Muscle layer of duodenum (tissue), 2 donors: ENCODE data around the gene FAM13C.
"Not testable (repeated sequence)": the region's sequence is repeated elsewhere in the genome, so short reads cannot be mapped to it uniquely, and the experiment has no call there.

Source experiments
- H3K27ac ChIP-seq: one replicate; pipeline ENCODE4 v1.7.0; 2013; ENCODE audit warnings: mild to moderate bottlenecking, low read length
- H3K27me3 ChIP-seq: one replicate; pipeline ENCODE4 v1.7.0; 2013; ENCODE audit warnings: low read depth, mild to moderate bottlenecking, control low read depth, low read length
- H3K36me3 ChIP-seq, 2 donors: one replicate each; pipeline ENCODE4 v1.7.0; 2013; ENCODE audit warnings: low read length in 2 of 2, control low read depth in 1 of 2, mild to moderate bottlenecking in 1 of 2; ENCODE audit not compliant: insufficient read depth in 2 of 2, control insufficient read depth in 1 of 2
- H3K4me1 ChIP-seq, 2 donors: one replicate each; pipeline ENCODE4 v1.7.0; 2013; ENCODE audit warnings: low read length in 2 of 2, mild to moderate bottlenecking in 2 of 2, control low read depth in 1 of 2, moderate library complexity in 1 of 2; ENCODE audit not compliant: insufficient read depth in 2 of 2, control insufficient read depth in 1 of 2
- H3K4me3 ChIP-seq, 2 donors: one replicate each; pipeline ENCODE4 v1.7.0; 2013; ENCODE audit warnings: low read length in 2 of 2, low read depth in 1 of 2, mild to moderate bottlenecking in 1 of 2
- H3K9me3 ChIP-seq, 2 donors: one replicate each; pipeline ENCODE4 v1.7.0; 2013; ENCODE audit warnings: low read length in 2 of 2, control low read depth in 1 of 2, mild to moderate bottlenecking in 1 of 2; ENCODE audit not compliant: control insufficient read depth in 1 of 2
- donor health status: healthy.

The FAM13C gene

GRCh38 chr10:59234816-59235429 lies 127.4 kb downstream of the FAM13C start:
- Histone ChIP-seq H3K27ac (no peak overlapping the region), H3K9me3 (no peaks in the 10 kb centered on the region), H3K4me3 (no peak overlapping the region), H3K4me1 (no peaks in the 10 kb centered on the region), H3K36me3 (no peaks in the 10 kb centered on the region), H3K27me3 (no peaks in the 10 kb centered on the region)

GRCh38 chr10:59234194-59234593 lies 128.2 kb downstream of the FAM13C start:
- no peak overlapping the region for H3K4me3 ChIP-seq
- no peak overlapping the region for H3K27ac ChIP-seq
- H3K36me3 ChIP-seq, result no peaks in the 10 kb centered on the region
- no peaks in the 10 kb centered on the region for H3K4me1 ChIP-seq
- no peaks in the 10 kb centered on the region for H3K27me3 ChIP-seq
- H3K9me3 ChIP-seq, result no peaks in the 10 kb centered on the region

DNA sequence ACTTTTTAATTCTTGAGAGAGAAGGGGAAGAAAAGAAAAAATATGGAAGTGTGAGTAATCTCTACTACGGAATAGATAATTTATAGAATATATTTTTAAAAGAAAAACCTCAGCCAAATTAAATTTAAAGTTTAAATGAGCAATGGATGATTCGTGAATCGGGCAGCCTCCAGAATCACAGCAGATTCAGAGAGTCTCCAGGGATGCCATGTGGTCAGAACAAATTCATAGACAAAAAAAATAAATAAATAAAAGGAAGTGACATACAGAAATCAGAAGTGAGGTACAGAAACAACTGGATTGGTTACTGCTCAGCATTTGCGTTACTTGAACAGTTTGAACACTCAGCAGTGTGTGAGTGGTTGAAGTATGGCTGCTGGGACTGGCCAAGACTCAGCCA lies 132.9 kb downstream of the FAM13C start:
- Histone ChIP-seq H3K9me3 (no peaks in the 10 kb centered on the region), H3K36me3 (no peaks in the 10 kb centered on the region), H3K27me3 (no peaks in the 10 kb centered on the region), H3K4me1 (no peaks in the 10 kb centered on the region), H3K27ac (no peak overlapping the region), H3K4me3 (no peak overlapping the region)

- H3K27ac ChIP-seq, result no peak overlapping the region
Observed at GRCh38 chr10:59227136-59227673, 135.1 kb downstream of the FAM13C start.

GRCh38 chr10:59225211-59225610 lies 137.1 kb downstream of the FAM13C start:
- Histone ChIP-seq H3K27me3 (no peaks in the 10 kb centered on the region), H3K4me3 (no peak overlapping the region), H3K27ac (no peak overlapping the region), H3K9me3 (no peaks in the 10 kb centered on the region), H3K36me3 (no peaks in the 10 kb centered on the region), H3K4me1 (no peaks in the 10 kb centered on the region)

More at GRCh38 chr10:59227136-59227673, 135.1 kb downstream of the FAM13C start:
- no peaks in the 10 kb centered on the region for H3K36me3 ChIP-seq
- H3K4me3 ChIP-seq, result no peak overlapping the region
- H3K4me1 ChIP-seq, result no peaks in the 10 kb centered on the region
- no peaks in the 10 kb centered on the region for H3K27me3 ChIP-seq
- H3K9me3 ChIP-seq, result no peaks in the 10 kb centered on the region

- H3K27ac ChIP-seq, H3K4me3 ChIP-seq, H3K36me3 ChIP-seq, H3K27me3 ChIP-seq, H3K4me1 ChIP-seq, H3K9me3 ChIP-seq: not testable (repeated sequence)
Observed at GRCh38 chr10:59223597-59223996, 138.8 kb downstream of the FAM13C start.

GRCh38 chr10:59222788-59223187 lies 139.6 kb downstream of the FAM13C start:
- no peaks in the 10 kb centered on the region for H3K9me3 ChIP-seq
- no peak overlapping the region for H3K4me3 ChIP-seq
- H3K27me3 ChIP-seq, result no peaks in the 10 kb centered on the region
- H3K4me1 ChIP-seq, result no peaks in the 10 kb centered on the region
- H3K36me3 ChIP-seq, result no peaks in the 10 kb centered on the region
- H3K27ac ChIP-seq, result no peak overlapping the region

GRCh38 chr10:59216178-59216869 lies 146.0 kb downstream of the FAM13C start:
- no peaks in the 10 kb centered on the region for H3K4me1 ChIP-seq
- no peak overlapping the region for H3K27ac ChIP-seq
- H3K36me3 ChIP-seq, result no peaks in the 10 kb centered on the region
- no peaks in the 10 kb centered on the region for H3K9me3 ChIP-seq
- H3K27me3 ChIP-seq, result no peaks in the 10 kb centered on the region
- no peak overlapping the region for H3K4me3 ChIP-seq

DNA sequence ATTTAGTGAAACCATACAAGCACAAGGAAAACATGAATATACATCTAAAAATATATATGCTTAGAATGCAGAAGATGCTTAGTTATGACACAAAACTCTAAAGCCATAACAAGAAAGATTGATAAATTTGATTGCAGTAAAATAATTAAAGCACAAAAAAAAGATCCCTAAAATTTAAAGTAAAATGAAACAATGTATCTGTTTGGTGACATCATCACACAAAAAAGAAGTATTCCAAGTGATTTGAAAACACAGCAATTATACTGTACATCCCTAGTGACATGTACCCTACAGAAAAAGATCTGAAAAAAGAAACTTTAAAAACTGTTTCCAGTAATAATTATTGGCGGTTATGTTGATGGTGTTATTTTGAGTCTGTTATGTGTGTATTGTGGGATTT lies 148.2 kb downstream of the FAM13C start:
- Histone ChIP-seq H3K27ac (no peak overlapping the region), H3K36me3 (no peaks in the 10 kb centered on the region), H3K27me3 (no peaks in the 10 kb centered on the region), H3K4me3 (no peak overlapping the region), H3K9me3 (no peaks in the 10 kb centered on the region), H3K4me1 (no peaks in the 10 kb centered on the region)

- Histone ChIP-seq H3K9me3 (no peaks in the 10 kb centered on the region), H3K27ac (no peak overlapping the region), H3K4me3 (no peak overlapping the region), H3K27me3 (no peaks in the 10 kb centered on the region), H3K36me3 (no peaks in the 10 kb centered on the region), H3K4me1 (no peaks in the 10 kb centered on the region)
Observed at GRCh38 chr10:59212301-59212798, 150.0 kb downstream of the FAM13C start.

DNA sequence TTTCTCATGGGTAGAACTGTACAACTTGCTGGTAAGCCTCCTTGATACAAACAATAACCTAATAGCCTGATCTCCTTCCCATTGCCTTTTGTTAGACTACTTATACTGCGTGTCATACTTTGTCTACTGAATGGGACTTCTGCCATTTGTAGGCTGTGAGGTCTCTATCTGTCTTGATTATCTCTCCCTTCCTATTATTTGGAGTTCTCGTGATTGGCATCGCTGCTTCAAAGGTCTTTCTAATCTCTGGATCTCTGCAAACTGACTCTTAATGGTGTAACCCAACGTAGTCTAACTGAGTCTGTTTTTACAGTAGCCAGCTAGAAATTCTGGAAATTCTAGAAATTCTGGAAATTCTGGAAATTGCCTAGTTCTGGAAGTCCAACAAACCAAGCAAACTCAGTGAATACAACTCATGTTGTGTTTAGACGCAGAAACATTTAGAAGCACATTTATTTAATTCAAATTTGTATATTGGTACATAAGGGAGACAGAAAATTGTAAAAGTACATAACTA lies 156.1 kb downstream of the FAM13C start:
- Histone ChIP-seq H3K4me1 (no peaks in the 10 kb centered on the region), H3K27ac (no peak overlapping the region), H3K27me3 (no peaks in the 10 kb centered on the region), H3K9me3 (no peaks in the 10 kb centered on the region), H3K36me3 (no peaks in the 10 kb centered on the region), H3K4me3 (no peak overlapping the region)
